ENCODE data around the gene AASDH. TPM values are rescaled to one million over a fixed set of nuclear protein-coding genes. Genes with fewer than 3 reads are reported as not detected.
"Not testable (repeated sequence)": the region's sequence is repeated elsewhere in the genome, so short reads cannot be mapped to it uniquely, and the experiment has no call there.

AASDH gene
- total RNA-seq, 1 donor from 2014 or later: 8.1 TPM

DNA sequence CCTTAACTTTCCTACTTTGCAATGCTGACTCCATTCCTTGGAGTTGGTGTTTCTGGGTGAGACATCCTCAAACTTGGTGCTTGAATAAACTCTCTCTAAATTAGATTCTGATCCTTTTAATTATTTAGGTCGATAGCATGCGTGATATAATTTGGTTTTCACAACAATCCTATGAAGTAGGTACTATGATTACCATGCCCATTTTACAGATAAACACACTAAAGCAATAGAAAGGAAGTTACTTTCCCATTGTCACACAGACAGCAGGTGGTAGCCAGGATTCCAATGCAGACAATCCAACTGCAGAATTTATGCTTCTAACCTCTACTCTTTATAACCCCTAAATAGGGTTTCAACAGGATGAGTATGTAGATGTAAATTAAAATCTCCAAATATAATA lies 21.7 kb upstream of the AASDH start:
- intact Hi-C loops (cut with DNase I): no loop called here
- no peak for DNase-seq (ENCODE audit: low spot score)

DNA sequence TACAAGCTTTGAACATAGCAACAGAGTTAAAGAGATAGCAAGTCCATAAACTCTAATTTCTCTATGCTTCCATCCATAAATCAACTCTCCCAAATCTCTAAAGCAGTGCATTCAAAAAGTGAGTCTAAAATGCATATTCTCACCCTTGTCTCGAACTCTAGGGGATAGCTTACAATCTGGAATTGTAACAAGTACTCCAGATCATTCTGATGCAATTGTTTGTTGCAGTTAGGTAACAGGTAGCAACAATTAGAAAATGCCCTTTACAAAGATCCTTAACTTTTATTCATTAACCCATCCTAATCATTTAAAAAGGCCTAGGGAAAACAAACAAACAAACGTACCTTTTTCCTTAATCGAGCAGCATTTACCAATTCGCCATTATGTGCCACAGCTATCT lies 18.9 kb upstream of the AASDH start:
- intact Hi-C loops (cut with DNase I): no loop called here
- DNase-seq (ENCODE audit: low spot score): no peak

DNA sequence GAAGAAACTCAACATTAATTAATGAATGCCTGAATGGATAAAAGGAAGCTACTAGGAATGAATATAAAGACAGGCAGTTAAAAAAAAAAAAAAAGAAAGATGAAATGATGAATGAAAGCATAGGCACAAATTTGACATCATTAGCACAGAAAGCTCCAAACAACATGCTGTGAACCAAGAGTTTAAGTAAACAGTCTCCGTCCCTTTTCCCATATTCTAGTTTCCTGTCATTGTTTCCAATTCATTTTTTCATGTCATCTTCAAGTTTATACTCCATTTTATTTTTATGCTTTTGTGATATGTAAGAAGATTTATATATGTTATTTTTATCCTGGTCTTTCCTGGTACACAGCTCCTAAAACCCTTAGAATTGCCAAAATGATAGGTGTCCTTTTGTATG lies 17.7 kb upstream of the AASDH start:
- intact Hi-C loops (cut with DNase I): no loop called here
- DNase-seq (ENCODE audit: low spot score): no peak

DNA sequence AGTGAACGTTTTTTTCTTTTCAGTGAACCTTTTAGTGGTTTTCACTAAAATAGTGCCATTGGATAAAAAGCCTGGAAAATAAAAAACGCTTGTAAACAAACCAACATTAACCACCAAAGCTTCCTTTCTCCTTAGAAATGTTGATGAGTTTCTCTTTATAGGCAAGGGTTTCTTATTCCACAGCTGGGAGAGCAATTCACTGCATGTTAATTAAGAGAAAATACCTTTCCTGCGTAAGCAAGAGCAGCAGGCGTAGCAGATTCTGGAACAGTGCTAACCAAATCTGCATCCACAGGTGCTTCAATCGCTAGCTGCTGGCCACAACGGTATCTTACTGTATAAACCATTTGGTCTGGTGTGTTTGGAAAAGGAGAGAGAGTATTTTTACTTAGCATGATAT lies 13.3 kb upstream of the AASDH start:
- intact Hi-C loops (cut with DNase I): no loop called here
- no peak for DNase-seq (ENCODE audit: low spot score)

DNA sequence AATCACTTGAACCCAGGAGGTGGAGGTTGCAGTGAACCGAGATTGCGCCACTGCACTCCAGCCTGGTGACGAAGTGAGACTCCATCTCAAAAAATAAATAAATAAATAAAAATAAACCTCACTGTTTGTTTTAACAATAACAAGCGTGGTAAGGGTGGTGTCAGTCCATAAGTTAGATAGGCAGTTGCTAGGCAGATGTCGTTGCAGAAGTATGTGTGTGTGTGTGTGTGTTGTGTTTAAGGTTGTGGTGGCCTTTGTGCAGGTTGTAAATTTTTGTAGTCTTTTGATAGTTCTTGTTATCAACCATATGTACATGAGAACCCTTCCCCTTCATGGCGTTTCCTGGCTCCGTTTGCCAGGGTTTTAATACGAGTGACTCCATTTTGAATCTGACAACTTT lies 4.0 kb upstream of the AASDH start:
- intact Hi-C loops (cut with DNase I): no loop called here
- no peak for DNase-seq (ENCODE audit: low spot score)

DNA sequence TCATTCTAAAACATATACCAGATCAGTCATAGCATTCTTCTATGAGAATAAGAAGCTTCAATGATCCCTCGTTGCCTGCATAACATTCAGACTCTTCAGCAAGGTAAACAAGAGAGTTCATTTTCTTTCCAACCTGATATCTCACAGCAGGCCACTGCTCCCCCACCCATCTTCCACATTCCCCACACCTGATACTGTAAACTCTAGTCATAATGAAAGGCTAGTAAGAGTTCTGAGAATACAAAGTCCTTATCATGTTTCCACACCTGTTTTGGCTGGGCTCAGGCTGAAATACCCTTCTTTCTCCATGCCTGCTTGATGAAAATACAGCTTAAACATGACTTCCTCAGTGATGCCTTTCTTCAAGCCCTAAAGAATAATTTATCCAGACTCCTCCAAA lies 2.3 kb upstream of the AASDH start:
- DNase-seq (ENCODE audit: low spot score): no peak
- intact Hi-C loops (cut with DNase I): no loop called here

DNA sequence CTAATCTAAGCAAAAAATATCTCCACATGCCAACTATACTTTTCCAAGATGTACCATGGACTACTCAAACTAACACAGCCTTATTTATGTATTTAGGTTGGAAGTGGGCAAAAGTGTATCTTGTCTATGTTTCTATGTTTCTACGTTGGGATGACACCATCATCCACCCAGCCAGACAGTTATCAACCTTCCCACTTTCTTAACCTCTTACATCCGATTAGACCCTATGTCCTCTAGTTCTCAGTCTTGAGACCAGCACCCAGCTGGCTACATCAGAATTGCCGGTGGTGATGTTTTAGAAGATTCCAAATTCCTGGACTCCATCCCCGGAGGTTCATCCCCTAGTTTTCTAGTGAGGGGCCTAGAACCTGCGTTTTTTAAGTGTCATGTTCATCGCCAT lies 1.0 kb upstream of the AASDH start:
- intact Hi-C loops (cut with DNase I): no loop called here
- DNase-seq (ENCODE audit: low spot score): no peak

DNA sequence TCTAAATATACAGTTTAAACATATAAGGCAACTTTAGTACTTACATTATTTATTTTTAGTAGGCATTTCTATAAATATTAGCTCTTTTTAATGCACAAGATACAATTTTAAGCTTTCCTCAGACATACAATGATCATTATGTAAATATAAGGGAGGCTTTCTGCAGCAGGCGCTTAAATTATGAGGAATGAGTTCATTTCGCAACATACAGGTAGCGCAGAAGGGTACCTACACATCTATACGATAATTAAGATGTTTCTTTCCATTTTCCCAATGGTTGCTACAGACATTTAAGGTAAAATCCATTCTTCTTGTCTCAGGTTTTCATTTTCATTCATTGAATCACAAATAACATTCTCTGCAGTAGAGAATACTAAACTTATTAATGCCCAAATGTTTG lies 1.2 kb downstream of the AASDH start:
- intact Hi-C loops (cut with DNase I): no loop called here

DNA sequence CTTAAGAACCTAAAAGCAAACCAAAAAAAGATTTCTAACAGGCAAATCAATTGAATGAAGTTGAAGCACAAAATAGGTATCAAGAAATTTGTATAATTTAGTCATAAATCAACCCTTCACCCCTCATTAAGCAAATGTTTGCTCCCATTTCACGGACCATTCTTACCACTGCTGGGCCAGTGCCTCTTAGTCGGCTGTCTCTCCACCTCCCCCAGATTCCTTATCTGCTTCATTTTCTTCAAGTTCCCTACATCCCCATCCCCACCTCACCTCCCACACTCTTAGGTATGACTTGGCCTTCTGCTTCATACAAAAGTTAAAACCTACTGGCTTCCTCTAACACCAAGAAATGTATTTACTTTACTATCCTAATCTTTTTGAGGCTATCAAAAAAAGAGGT lies 11.8 kb downstream of the AASDH start:
- intact Hi-C loops (cut with DNase I): no loop called here
- no peak for DNase-seq (ENCODE audit: low spot score)

More for the DNA sequence above, 1.2 kb downstream of the AASDH start:
- no peak for DNase-seq (ENCODE audit: low spot score)

DNA sequence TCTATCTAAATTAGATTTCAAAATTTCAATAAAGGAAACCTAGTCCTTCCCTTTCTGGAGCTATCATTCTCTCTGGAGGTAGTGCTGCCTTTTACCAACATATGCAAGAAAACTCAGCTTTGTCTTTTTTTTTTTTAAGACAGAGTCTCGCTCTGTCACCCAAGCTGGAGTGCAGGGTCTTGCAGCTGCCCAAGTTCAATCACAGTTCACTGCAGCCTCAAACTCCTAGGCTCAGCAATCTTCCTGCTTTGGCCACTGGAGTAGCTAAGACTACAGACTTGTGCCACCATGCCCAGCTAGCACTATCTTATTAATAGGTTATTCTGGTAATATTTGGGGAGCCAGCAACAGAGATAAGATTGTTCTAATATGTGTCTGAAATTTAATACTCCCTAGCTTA lies 12.3 kb downstream of the AASDH start:
- intact Hi-C loops (cut with DNase I): no loop called here
- DNase-seq (ENCODE audit: low spot score): no peak

DNA sequence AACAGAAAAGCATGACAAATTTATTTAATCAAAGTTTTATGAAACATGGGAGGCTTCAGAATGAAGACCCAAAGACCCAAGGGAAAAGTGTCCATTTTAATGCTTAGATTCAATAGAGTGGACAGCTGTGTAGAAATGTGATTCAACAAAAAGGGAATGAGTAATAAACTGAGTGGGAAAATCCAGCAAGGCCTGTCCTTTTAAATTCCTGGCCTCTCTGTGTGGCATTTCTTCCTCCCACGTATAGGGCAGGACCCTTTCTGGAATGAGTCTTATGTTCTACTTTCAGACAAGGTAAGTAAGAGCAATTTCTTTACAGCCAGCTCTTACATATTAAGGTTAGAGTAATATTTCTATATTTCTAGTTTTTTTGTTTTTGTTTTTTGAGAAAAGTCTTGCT lies 14.5 kb downstream of the AASDH start:
- DNase-seq (ENCODE audit: low spot score): no peak

DNA sequence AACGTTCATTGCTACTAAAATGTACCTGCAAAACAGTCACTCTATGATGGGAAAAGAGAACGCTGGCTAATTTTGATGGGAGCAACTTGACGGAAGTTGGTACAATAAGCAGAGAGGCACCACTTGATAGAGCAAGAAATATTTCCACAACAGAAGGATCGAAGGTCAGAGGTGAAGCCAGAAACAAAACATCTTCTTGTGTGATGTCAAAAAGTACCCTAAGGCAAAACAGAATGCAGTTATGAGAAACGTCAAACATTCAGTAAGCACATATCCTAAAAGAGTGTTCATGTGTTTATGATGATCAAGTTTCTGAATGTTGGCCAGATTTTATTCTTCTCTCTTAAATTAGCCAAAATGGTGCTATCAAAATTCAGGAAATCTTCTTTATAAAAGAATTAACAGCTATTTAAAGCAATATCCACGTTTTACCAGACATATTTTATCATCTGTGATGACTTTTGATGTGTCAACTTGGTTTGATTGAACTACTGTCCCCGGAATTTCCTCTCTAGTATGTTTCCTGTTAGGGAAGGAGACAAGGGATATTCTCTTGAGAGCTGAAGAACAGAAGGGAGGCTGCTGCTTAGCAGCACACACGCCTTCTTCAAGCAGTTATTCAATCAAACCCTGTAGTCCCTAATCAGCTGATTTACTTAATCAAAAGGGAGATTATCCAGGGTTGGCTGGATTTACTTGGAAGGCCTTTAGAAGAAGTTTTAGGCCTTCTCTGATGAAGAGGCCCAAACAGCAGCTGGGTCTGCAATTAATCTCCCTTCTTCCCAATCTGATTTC lies 15.7 kb downstream of the AASDH start:
- intact Hi-C loops (cut with DNase I): no loop called here
- no peak for DNase-seq (ENCODE audit: low spot score)

More for the DNA sequence above, 14.5 kb downstream of the AASDH start:
- intact Hi-C loops (cut with DNase I): no loop called here

DNA sequence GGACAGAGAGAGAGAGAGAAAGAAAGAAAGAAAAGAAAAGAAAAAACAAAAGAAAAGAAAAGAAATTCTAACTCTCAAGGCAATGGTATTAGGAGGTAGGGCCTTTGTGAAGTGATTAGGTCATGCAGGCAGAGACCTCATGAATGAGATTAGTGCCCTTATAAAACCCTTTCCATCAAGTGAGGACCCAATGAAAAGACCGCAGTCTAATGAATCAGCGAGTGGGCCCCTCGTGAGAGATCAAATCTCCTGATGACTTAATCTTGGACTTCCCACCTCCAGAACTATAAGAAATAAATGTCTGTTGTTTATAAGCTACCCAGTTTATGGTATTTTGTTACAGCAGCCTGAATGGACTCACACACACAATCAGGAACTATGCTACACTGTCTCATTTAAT lies 16.9 kb downstream of the AASDH start:
- intact Hi-C loops (cut with DNase I): no loop called here
- no peak for DNase-seq (ENCODE audit: low spot score)

DNA sequence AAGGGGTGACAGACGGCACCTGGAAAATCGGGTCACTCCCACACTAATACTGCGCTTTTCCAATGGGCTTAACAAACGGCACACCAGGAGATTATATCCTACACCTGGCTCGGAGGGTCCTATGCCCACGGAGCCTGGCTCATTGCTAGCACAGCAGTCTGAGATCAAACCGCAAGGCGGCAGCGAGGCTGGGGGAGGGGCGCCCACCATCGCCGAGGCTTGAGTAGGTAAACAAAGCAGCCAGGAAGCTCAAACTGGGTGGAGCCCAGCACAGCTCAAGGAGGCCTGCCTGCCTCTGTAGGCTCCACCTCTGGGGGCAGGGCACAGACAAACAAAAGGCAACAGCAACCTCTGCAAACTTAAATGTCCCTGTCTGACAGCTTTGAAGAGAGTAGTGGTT lies 24.3 kb downstream of the AASDH start:
- DNase-seq (ENCODE audit: low spot score); intact Hi-C loops (cut with DNase I): not testable (repeated sequence)

DNA sequence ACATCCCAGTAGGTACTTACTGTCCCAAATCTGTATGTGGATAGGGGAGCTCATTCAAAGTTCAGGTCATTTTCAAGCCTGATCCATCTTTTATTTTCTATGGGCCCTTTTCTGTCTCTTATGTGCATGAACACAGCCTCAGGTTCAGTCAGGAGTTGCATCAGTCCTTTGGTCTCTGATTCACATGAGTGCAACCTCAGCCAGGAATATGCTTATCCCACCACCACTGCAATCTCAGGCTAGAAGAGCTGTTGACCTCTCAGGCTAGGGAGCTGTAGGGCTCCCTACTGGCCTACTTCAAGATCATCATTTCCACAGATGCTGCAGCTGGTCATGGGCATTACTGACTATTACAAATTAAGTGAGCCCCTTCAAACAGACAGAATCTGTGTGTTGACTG lies 27.2 kb downstream of the AASDH start:
- no peak for DNase-seq (ENCODE audit: low spot score)
- intact Hi-C loops (cut with DNase I): no loop called here

DNA sequence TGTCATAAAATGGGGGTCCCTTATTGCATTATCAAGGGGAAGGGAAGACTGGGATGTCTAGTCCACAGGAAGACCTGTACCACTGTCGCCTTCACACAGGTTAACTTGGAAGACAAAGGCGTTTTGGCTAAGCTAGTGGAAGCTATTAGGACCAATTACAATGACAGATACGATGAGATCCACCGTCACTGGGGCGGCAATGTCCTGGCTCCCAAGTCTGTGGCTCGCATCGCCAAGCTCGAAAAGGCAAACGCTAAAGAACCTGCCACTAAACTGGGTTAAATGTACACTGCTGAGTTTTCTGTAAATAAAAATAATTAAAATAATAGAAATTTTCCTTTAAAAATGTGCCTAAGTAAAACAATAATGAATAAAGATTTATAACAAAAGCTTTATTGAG lies 30.6 kb downstream of the AASDH start:
- intact Hi-C loops (cut with DNase I): no loop called here
- no peak for DNase-seq (ENCODE audit: low spot score)

DNA sequence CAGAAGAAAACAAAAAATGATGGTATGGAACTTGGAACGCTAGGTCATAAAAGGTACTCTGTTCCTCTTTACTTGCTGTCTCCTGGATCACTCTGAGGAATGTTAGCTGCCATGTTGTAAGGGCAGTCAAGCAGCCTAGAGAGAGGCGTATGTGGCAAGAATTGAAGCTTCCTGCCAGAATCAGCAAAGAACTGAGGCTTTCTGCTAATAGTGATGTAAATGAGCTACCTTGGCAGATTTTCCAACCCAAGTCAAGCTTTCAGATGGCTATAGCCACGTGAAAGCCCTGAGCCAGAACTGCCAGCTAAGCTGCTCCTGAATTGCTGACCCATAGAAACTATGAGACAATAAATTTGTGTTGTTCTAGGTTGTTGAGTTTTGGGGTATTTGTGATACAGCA lies 38.7 kb downstream of the AASDH start:
- intact Hi-C loops (cut with DNase I): no loop called here
- DNase-seq (ENCODE audit: low spot score): no peak

DNA sequence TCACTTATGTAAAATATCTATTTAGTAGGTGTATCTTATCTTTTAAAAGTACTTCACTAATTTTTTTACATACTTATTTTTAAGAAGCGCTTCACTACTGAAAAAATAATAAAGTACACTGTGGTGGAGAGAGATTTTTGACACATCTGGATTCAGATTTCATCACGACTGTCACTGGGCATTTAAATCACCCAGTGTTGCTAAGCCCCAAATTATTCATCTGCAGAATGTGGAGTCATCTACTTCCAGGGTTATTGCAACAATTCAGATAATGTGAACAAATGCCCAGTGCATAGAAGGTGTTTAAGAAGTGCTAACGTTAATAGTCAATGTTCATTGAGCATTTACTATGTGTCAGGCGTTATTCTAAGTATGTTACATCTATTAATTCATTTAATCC lies 41.8 kb downstream of the AASDH start:
- intact Hi-C loops (cut with DNase I): no loop called here
- no peak for DNase-seq (ENCODE audit: low spot score)

DNA sequence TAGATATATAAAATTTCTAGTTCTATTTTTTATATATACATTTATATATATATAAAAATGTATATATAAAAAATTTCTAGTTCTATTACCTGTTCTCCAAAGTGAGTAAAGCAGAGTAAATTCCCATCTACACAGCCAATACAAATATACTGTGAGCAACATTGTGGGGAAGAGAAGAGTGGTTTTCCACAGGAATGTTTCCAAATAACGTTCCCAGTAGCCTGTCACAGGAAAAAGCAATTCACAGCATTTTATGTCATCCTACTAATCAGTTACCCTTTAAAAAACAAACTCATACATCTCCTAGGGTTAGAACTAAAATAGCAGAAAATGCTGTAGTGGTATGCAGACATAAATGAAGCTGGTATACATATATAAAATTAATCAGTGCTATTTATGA lies 44.5 kb downstream of the AASDH start:
- intact Hi-C loops (cut with DNase I): no loop called here
- no peak for DNase-seq (ENCODE audit: low spot score)

DNA sequence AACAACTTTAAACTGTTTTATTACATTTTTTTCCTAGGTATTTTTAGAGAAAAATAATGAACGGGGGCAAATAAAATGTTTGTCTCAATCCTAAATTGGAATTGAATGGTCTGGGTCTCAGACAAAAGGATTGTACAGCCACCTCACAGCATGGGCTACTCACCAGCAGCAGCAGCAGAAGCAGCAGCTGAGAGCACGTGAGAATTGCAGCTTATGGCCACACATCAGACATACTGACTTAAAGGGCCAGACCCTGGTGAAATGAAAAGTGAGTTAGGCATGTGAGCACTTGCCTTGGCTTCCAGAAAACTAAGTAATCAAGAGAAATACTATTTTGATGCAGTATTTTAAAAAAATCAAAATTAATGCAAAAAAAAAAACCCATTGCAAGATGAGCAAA lies 56.6 kb downstream of the AASDH start:
- DNase-seq (ENCODE audit: low spot score): no peak
- intact Hi-C loops (cut with DNase I): no loop called here

DNA sequence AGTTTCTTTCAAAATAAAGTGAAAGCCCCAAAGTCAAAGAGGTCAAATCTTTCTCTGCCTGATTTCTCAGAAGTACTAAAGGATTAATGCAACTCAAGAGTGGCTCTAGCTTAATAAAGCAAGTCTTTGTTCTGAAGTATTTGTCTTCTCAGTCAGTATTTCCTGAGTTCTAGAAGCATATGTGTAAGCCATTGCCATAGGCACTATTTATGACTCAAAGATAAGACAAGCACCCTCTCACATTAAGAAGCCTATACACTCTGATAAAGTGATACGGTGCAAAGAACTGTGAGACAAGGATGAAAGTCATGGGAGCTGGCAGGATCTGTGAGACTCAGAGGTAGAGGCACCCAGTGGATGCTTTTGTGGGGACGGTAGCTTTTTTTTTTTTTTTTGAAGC lies 60.9 kb downstream of the AASDH start:
- no peak for DNase-seq (ENCODE audit: low spot score)
- intact Hi-C loops (cut with DNase I): no loop called here

DNA sequence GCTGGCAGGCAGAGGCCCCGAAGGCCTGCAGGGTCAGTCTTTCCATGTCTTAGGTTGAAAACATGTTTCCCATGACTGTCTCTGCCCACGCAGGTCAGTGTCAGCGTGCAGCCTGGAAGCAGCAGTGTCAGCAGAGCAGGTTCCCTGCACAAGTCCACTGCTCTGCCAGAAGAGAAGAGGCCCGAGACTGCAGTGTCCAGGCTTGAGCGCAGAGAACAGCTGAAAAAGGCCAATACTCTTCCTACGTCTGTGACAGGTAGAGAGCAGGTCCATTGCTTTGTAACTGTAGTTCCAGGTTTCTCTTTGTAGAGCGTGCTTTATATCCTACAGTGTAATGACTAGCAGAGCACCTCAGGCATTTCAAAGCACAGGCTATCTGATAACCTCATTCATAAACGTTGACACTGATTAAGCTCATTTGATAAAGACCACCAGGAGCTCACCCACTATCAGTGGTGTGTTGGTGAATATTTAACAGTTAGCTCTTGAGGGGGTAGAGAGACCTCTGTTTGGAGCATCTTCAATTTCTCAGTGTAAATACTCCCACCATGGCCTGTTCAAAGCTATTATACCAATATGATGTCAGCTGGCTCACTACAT lies 63.2 kb downstream of the AASDH start:
- intact Hi-C loops (cut with DNase I): no loop called here
- DNase-seq (ENCODE audit: low spot score): no peak

Measured in cardiac septum (tissue), 1 donor.